HEK293T (cell line): ENCODE results near the gene WNT8A.

Experiments used
- ARNT ChIP-seq: fragments of 450-650 bp; IDR thresholded peaks from 2 replicates; pipeline ENCODE4 v1.6.1; 2017; ENCODE audit warnings: mild to moderate bottlenecking
- BHLHE40 ChIP-seq: fragments of 450-650 bp; IDR thresholded peaks from 2 replicates; pipeline ENCODE4 v1.6.1; 2016; ENCODE audit warnings: mild to moderate bottlenecking, moderate library complexity, borderline replicate concordance
- FOXA1 ChIP-seq: fragments of 450-650 bp; IDR thresholded peaks from 2 replicates; pipeline ENCODE4 v1.6.1; 2016; ENCODE audit warnings: mild to moderate bottlenecking
- L3MBTL2 ChIP-seq: fragments of 450-650 bp; conservative IDR thresholded peaks from 2 replicates; pipeline ENCODE4 v1.6.1; 2016; ENCODE audit warnings: mild to moderate bottlenecking
- LEF1 ChIP-seq: fragments of 450-650 bp; IDR thresholded peaks from 2 replicates; pipeline ENCODE4 v1.6.1; 2017; ENCODE audit warnings: mild to moderate bottlenecking, borderline replicate concordance
- PKNOX1 ChIP-seq: fragments of 450-650 bp; IDR thresholded peaks from 2 replicates; pipeline ENCODE4 v1.6.1; 2016
- TARDBP ChIP-seq: fragments of 450-650 bp; IDR thresholded peaks from 2 replicates; pipeline ENCODE4 v1.6.1; 2016

GRCh38 chr5:138083702-138084101, at the start of gene WNT8A:
- TF ChIP-seq PKNOX1, result no peak
- no peak for TF ChIP-seq BHLHE40
- no peak for TF ChIP-seq L3MBTL2
- TF ChIP-seq TARDBP, result no peak
- TF ChIP-seq FOXA1, result no peak
- no peak for TF ChIP-seq LEF1
- no peak for TF ChIP-seq ARNT
